Measurements from ENCODE around the gene GPR37. TPM values are rescaled to one million over a fixed set of nuclear protein-coding genes. Genes with fewer than 3 reads are reported as not detected.

The GPR37 gene
- total and polyA plus RNA-seq, 4 experiments from 2014 or later: not detected

GRCh38 chr7:124702385-124702784, 63.2 kb downstream of the GPR37 start:
- CTCF ChIA-PET (ENCODE audit: partially characterized antibody): no interaction called here

GRCh38 chr7:124701955-124702354, 63.6 kb downstream of the GPR37 start:
- Mint-ChIP-seq H3K4me3 (no peak overlapping the region), H3K9me3 (peaks cover 0 to 8% (median 1%) of the 10 kb centered on the region in 8 donors), H3K27me3 (no peaks in the 10 kb centered on the region), H3K36me3 (no peaks in the 10 kb centered on the region), H3K27ac (no peak overlapping the region), H3K4me1 (no peaks in the 10 kb centered on the region)
- DNase-seq: no peak
- Histone ChIP-seq H3K9me3 (ENCODE audit: control insufficient read depth in 1 of 2, low read length in 2 of 2) (no peaks in the 10 kb centered on the region), H3K36me3 (ENCODE audit: insufficient read depth, low read length) (no peaks in the 10 kb centered on the region), H3K27me3 (ENCODE audit: insufficient read depth, low read length) (no peaks in the 10 kb centered on the region), H3K4me3 (ENCODE audit: low read length in 2 of 2) (no peak overlapping the region), H3K27ac (ENCODE audit: low read depth, low read length) (no peak overlapping the region), H3K4me1 (ENCODE audit: insufficient read depth, low read length) (no peaks in the 10 kb centered on the region)
- intact Hi-C loops (cut with micrococcal nuclease): no loop called here
- ChIA-PET CTCF (ENCODE audit: partially characterized antibody) (no interaction called here), POLR2A (ENCODE audit: partially characterized antibody) (no interaction called here)

More at GRCh38 chr7:124702385-124702784, 63.2 kb downstream of the GPR37 start:
- H3K9me3 ChIP-seq (ENCODE audit: control insufficient read depth in 1 of 2, low read length in 2 of 2): no peaks in the 10 kb centered on the region
- Mint-ChIP-seq H3K36me3 (no peaks in the 10 kb centered on the region), H3K4me3 (no peak overlapping the region), H3K27me3 (no peaks in the 10 kb centered on the region), H3K4me1 (no peaks in the 10 kb centered on the region), H3K9me3 (peaks cover 2 to 12% (median 4%) of the 10 kb centered on the region in 8 donors), H3K27ac (no peak overlapping the region)
- no peaks in the 10 kb centered on the region for H3K36me3 ChIP-seq (ENCODE audit: insufficient read depth, low read length)
- no peak overlapping the region for H3K4me3 ChIP-seq (ENCODE audit: low read length in 2 of 2)
- no peak overlapping the region for H3K27ac ChIP-seq (ENCODE audit: low read depth, low read length)
- intact Hi-C loops (cut with micrococcal nuclease): no loop called here
- POLR2A ChIA-PET (ENCODE audit: partially characterized antibody): no interaction called here
- DNase-seq: no peak
- H3K27me3 ChIP-seq (ENCODE audit: insufficient read depth, low read length): no peaks in the 10 kb centered on the region
- H3K4me1 ChIP-seq (ENCODE audit: insufficient read depth, low read length): no peaks in the 10 kb centered on the region

- H3K4me1 Mint-ChIP-seq: no peaks in the 10 kb centered on the region
- DNase-seq: no peak
- Histone ChIP-seq H3K4me3 (ENCODE audit: low read length in 2 of 2) (no peak overlapping the region), H3K4me1 (ENCODE audit: insufficient read depth, low read length) (no peaks in the 10 kb centered on the region), H3K27ac (ENCODE audit: low read depth, low read length) (no peak overlapping the region), H3K27me3 (ENCODE audit: insufficient read depth, low read length) (no peaks in the 10 kb centered on the region), H3K36me3 (ENCODE audit: insufficient read depth, low read length) (no peaks in the 10 kb centered on the region), H3K9me3 (ENCODE audit: control insufficient read depth in 1 of 2, low read length in 2 of 2) (no peaks in the 10 kb centered on the region)
- ChIA-PET CTCF (ENCODE audit: partially characterized antibody) (no interaction called here), POLR2A (ENCODE audit: partially characterized antibody) (no interaction called here)
- intact Hi-C loops (cut with micrococcal nuclease): no loop called here
- no peak overlapping the region for H3K4me3 Mint-ChIP-seq
- no peaks in the 10 kb centered on the region for H3K27me3 Mint-ChIP-seq
- H3K9me3 Mint-ChIP-seq: peaks cover 0 to 4% (median 0%) of the 10 kb centered on the region in 8 donors
- H3K27ac Mint-ChIP-seq: no peak overlapping the region
- H3K36me3 Mint-ChIP-seq: no peaks in the 10 kb centered on the region
These were observed 64.9 kb downstream of the GPR37 start for GRCh38 chr7:124700655-124701054.

GRCh38 chr7:124698964-124699363, 66.6 kb downstream of the GPR37 start:
- ChIA-PET CTCF (ENCODE audit: partially characterized antibody) (no interaction called here), POLR2A (ENCODE audit: partially characterized antibody) (no interaction called here)
- no peaks in the 10 kb centered on the region for H3K27me3 Mint-ChIP-seq
- Histone ChIP-seq H3K4me1 (ENCODE audit: insufficient read depth, low read length) (no peaks in the 10 kb centered on the region), H3K9me3 (ENCODE audit: control insufficient read depth in 1 of 2, low read length in 2 of 2) (no peaks in the 10 kb centered on the region), H3K27ac (ENCODE audit: low read depth, low read length) (no peak overlapping the region), H3K4me3 (ENCODE audit: low read length in 2 of 2) (no peak overlapping the region), H3K27me3 (ENCODE audit: insufficient read depth, low read length) (no peaks in the 10 kb centered on the region), H3K36me3 (ENCODE audit: insufficient read depth, low read length) (no peaks in the 10 kb centered on the region)
- no peak overlapping the region for H3K27ac Mint-ChIP-seq
- no peaks in the 10 kb centered on the region for H3K36me3 Mint-ChIP-seq
- H3K9me3 Mint-ChIP-seq: peaks cover 0 to 7% (median 1%) of the 10 kb centered on the region in 8 donors
- no peak for DNase-seq
- no peak overlapping the region for H3K4me3 Mint-ChIP-seq
- intact Hi-C loops (cut with micrococcal nuclease): no loop called here
- H3K4me1 Mint-ChIP-seq: no peaks in the 10 kb centered on the region

- H3K9me3 Mint-ChIP-seq: peaks cover 0 to 7% (median 1%) of the 10 kb centered on the region in 8 donors
These were observed 67.8 kb downstream of the GPR37 start for GRCh38 chr7:124697746-124698145.

More at GRCh38 chr7:124697746-124698145, 67.8 kb downstream of the GPR37 start:
- Histone ChIP-seq H3K36me3 (ENCODE audit: insufficient read depth, low read length) (no peaks in the 10 kb centered on the region), H3K9me3 (ENCODE audit: control insufficient read depth in 1 of 2, low read length in 2 of 2) (no peaks in the 10 kb centered on the region), H3K27ac (ENCODE audit: low read depth, low read length) (no peak overlapping the region), H3K4me3 (ENCODE audit: low read length in 2 of 2) (no peak overlapping the region), H3K4me1 (ENCODE audit: insufficient read depth, low read length) (no peaks in the 10 kb centered on the region), H3K27me3 (ENCODE audit: insufficient read depth, low read length) (no peaks in the 10 kb centered on the region)
- DNase-seq: no peak
- Mint-ChIP-seq H3K4me3 (no peak overlapping the region), H3K27ac (no peak overlapping the region), H3K27me3 (no peaks in the 10 kb centered on the region), H3K4me1 (no peaks in the 10 kb centered on the region), H3K36me3 (no peaks in the 10 kb centered on the region)
- CTCF ChIA-PET (ENCODE audit: partially characterized antibody): no interaction called here
- intact Hi-C loops (cut with micrococcal nuclease): no loop called here
- POLR2A ChIA-PET (ENCODE audit: partially characterized antibody): no interaction called here

Other genes starting within 250 kb of the GPR37 start
- gene POT1, start 164.0 kb upstream of the GPR37 start, total RNA-seq: 10 to 100 TPM; 23.5 to 24.1 TPM
- 10 to 100 TPM; 16.2 to 19.2 TPM for gene POT1, start 164.0 kb upstream of the GPR37 start, polyA plus RNA-seq